Activated CD4-positive, alpha-beta T cell treated with anti-CD3 and anti-CD28 coated beads, Interleukin-2, amount 50 U/mL, for 1 hour (primary cell): ENCODE results near the gene PKP4.
"Not testable (repeated sequence)": the region's sequence is repeated elsewhere in the genome, so short reads cannot be mapped to it uniquely, and the experiment has no call there.

Source experiments
- DNase-seq: peaks from one replicate; pipeline ENCODE4 v3.0.0-alpha.2; 2020

Gene PKP4

GRCh38 chr2:158467248-158467647, 10.5 kb downstream of the PKP4 start:
- no peak for DNase-seq

DNA sequence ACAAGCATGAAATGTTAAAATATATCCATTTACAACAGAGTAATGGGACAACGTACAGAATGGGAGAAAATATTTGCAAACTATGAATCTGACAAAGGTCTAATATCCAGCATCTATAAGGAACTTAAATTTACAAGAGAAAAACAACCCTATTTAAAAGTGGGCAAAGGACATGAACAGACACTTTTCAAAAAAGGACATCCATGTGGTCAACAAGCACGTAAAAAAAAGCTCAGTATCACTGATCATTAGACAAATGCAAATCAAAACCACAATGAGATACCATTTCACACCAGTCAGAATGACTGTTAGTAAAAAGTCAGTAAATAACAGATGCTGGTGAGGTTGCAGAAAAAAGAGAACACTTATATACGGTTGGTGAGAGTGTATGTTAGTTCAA, 16.1 kb downstream of the PKP4 start:
- DNase-seq: not testable (repeated sequence)

- DNase-seq: not testable (repeated sequence)
Measured at GRCh38 chr2:158473300-158473699, 16.5 kb downstream of the PKP4 start.

DNA sequence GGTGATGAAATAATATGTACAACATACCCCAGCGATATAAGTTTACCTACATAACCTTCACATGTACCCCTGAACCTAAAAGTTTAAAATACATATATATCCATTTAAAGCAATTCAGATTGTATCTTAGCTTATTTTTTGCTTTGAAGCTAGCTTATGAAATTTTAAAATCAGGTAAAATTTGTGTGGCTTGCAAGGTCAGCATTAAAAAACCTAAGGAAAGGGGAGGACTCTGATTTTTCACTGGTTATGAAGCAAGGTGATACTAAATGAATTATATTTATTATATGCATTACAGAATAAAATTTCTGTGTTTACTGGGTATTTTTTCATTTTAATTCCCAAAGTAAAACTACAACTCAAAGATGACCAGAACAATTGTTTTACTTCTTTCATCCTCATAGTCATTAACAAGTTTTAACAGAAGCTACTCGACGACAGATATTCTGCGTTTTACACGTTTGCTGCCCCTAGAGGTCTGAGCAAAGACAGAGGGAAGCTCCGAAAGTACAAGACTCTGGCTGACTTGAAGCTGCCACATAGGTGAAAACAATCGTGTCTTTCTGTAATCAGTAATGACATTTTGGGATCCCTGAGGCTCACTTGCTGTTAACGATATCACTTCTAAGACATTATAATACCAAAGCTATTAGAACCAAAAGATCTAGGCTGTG, 17.1 kb downstream of the PKP4 start:
- no peak for DNase-seq

DNA sequence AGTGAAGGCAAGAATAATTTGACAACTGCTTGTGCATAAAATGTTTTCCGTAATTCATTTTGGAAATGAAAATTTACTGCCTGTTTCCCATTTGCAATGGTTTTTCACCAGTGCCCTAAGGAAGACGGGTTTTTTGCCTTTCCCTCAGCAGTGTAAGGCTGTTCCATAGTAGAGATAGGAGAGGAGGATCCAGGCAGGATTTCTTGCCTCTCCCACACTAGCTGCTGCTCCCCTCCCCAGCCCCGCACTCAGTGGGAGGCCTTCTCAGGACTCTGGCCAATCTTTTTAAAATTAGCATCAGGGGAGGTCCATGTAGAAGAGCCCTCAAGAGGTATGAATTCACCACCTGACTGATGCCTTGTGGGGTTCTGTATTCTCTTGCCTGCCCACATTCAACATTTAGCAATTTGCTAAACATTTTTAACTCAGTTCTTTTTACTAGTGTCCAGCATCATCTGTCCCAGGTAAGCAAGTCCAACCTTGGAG, 17.8 kb downstream of the PKP4 start:
- DNase-seq: not testable (repeated sequence)

DNA sequence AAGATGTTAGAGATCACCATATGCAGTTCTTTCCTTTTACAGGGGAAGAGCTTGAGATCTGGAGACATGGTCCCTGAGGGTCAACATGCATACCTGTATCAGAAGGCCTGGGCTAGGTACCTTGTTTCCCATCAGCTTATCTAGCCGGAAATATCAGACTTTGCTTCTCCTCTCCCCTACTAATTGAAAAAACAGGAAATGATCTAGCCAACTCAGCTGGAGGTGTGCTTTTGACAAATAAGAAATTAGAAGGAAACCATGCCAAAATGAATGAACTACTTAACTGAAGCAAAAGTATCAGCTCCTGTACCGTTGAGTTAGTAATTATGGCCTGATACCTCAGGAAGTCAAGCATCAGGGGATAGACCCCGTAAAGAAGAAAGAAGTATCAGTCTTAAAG, 20.4 kb downstream of the PKP4 start:
- DNase-seq: no peak

GRCh38 chr2:158478237-158478636, 21.5 kb downstream of the PKP4 start:
- no peak for DNase-seq

DNA sequence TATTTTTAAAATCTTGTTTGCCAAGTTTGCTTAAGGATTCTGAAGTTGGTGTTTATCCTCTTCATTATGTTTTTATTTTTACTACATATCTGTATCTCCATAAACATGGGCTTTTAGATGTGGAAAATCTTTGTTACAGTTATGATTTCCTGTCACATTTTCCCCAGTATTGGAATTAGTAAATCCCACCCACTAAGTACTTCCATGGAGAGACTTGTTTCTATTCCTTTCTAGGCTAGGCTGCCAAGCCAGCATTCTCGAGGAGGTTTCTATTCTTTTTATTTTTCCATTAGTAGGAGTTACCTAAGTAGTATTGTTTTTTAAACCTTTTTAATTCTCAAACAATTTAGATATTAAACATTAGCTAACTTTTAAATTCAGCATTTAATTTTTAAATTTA, 22.1 kb downstream of the PKP4 start:
- DNase-seq: no peak

DNA sequence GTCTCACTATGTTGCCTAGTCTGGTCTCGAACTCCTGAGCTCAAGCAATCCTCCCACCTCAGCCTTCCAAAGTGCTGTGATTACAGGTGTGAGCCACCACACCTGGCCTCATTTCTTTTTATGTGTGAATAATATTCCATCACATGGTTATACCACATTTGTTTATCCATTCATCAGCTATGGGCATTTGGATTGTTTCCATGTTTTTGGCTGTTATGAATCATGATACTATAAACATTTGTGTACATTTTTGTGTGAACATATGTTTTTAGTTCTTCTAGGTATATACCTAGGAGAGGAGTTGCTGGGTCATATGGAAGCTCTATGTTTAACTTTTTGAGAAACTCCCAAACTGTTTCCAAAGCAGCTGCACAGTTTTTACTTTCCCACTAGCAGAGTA, 24.4 kb downstream of the PKP4 start:
- no peak for DNase-seq

GRCh38 chr2:158482594-158482993, 25.8 kb downstream of the PKP4 start:
- no peak for DNase-seq

GRCh38 chr2:158484892-158485556, 28.3 kb downstream of the PKP4 start:
- DNase-seq: no peak

GRCh38 chr2:158486150-158486969, 29.6 kb downstream of the PKP4 start:
- DNase-seq: no peak

- DNase-seq: no peak
Measured at GRCh38 chr2:158486970-158487325, 30.2 kb downstream of the PKP4 start.

GRCh38 chr2:158487419-158487818, 30.7 kb downstream of the PKP4 start:
- DNase-seq: no peak

DNA sequence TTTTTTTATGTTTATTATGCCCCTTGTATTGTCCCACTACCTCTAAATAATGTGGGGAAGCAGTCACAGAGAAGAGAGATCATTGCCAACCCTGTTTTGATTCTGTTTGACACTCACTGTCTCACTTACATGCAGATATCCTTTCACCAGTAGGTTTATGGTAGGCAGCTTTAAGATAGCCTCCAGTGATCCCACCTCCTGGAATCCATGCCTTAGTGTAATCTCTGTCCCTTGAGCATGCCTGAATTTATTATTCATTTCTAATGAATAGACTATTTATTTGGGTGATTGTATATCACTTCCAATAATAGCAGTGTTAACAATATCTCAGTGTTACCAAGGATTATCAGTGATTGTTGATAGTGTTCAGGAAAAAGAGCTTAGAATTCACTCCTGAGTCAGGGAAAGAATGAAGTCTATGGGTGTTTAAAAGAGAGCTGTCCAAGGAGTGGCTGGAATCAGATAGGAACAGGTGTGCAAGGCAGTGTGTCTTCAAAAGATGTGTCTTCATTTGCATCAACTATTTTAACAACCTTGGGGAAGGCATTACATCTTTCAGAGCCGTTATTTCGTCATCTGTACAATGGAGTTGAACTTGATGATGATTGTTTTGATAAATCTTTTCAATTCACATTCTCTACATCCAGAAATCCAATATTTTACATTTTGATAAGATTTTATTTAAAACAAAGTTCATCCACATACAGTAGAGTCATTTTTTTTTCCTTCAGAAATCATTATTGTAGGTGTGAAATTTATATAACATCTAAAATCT, 31.9 kb downstream of the PKP4 start:
- no peak for DNase-seq

- no peak for DNase-seq
Measured at GRCh38 chr2:158489366-158490112, 32.8 kb downstream of the PKP4 start.

- no peak for DNase-seq
Measured at GRCh38 chr2:158491072-158491471, 34.3 kb downstream of the PKP4 start.

DNA sequence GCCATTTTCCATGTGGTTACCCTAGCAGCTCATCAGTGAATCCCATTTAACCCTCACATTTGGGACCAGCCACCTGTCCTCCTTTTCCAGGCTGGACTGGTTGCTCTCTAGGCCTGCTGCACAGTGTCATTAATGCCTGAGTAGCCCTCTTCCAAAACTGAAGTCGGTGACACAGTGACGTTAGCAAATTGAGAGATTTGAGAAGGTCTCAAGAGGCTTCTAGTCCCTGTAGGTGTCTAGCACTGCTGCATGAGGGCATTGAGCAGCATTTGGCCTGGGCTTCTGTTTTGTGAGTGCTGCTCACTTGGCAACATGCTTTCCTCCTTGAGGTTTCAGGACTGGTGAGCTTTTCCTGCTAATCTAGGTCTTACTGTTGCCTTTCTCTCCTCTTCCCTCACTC, 36.7 kb downstream of the PKP4 start:
- DNase-seq: no peak

- no peak for DNase-seq
Measured at GRCh38 chr2:158495175-158495574, 38.4 kb downstream of the PKP4 start.

DNA sequence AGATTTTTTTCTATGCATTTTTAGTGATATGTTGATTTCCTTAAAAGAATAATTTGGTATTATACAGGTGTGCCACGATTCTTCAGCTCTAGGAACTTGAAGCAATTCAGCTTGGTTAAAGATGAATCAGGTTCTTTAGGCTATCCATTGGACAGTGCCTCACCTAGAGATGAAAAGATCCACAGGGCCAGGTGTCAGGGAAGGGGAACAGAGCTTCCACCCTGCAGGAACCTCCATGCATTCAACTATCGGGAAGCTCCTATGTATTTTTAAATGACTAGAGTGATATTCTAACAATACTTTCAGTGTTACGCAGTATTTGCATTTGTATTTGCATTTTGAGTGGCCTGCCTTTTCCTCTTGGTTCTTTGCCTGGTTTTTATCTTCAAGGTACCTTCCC, 40.2 kb downstream of the PKP4 start:
- no peak for DNase-seq

GRCh38 chr2:158497486-158497885, 40.7 kb downstream of the PKP4 start:
- no peak for DNase-seq

- no peak for DNase-seq
Measured at GRCh38 chr2:158498043-158498748, 41.4 kb downstream of the PKP4 start.
